UCSD-AML1 (cell line): Measurements from ENCODE around the gene DNAJA3.
A peak's percentile ranks its signal among the peaks of the same experiment; 100 is the strongest.

Experiments used
- DNase-seq: peaks from one replicate; lab custom pipeline; 2025; ENCODE audit not compliant: unreplicated experiment; lab: John Stamatoyannopoulos, UW

Gene DNAJA3

GRCh38 chr16:4404967-4405696 is 20.5 kb upstream of the DNAJA3 start:
- no peak for DNase-seq

DNA sequence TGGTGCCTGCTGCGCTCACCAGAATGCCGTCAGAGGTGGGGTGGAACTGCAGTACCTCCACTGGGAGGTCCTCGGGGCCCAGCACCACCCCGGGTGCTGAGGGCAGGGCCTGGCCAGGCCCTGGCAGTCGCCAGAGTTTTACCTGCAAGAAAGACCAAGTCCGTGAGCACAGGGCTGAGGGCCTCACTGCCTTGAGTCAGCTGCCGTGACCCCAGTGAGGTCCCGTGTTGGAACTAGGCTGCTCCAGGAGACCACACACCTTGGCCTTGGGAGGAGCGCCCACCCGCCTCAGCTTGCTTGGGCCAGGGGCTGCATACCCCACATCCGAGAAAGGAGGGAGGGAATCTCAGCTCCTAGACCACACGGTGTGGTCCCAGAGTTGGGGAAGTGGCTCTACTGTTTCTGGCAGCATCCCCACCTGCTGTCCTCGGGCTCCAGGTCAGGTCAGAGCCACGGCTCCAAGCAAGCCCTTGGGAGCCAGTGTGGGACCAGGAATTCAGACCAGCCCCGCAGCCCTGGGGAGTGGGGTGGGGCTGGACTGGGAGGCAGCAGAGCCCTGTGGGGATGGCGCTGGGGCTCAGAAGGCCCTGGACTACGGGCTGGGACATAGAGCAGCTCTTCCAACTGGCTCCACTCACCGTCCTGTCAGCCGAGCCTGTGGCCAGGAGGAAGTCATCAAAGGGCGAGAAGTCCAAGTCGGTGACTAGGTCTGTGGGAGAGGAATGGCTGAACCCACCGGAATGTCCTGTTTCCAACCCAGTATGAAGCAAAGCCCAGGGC is 17.9 kb upstream of the DNAJA3 start:
- DNase-seq = no peak

GRCh38 chr16:4408323-4408690 is 17.4 kb upstream of the DNAJA3 start:
- DNase-seq = no peak

DNA sequence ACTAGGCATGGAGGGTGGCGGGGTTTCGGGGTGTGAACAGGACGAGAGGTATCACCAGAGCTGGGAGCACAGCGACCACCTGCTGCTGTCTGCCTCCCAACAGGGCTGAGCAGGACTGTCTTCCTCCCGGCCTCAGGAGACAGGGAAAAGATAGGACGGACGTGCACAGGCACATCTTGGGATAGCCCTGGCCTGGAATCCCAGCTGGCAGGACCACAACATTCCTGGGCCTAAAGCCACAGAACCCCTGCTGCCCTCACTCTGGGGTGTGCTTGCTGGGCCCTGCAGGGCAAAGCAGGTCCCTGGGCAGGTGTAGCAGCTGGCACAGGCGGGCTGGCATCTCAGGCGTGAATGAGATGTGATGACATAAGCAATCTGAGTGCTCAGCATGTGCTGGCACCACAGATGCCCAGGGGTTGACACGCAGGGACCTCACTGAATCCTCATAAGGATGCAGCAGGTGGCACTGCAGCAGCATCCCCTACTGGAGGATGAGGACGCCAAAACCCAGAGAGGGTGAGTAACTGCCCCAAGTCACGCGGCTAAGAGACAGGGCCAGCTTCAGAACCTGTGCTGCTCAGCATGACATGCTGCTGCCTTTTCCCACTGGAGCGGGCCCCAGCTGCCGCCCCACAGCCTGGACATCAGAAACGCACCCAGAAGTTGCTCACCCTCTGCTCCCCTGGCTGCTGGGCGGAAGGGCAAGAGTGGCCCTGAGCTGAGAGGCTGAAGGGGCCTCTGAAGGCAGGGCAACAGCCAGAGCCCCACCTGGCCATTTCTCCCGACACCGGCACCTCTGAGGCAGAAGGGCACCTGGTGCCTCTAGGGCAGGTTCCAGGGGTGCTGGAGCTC is 16.4 kb upstream of the DNAJA3 start:
- no peak for DNase-seq

- DNase-seq = no peak
These were observed 15.2 kb upstream of the DNAJA3 start for GRCh38 chr16:4410335-4411075.

DNA sequence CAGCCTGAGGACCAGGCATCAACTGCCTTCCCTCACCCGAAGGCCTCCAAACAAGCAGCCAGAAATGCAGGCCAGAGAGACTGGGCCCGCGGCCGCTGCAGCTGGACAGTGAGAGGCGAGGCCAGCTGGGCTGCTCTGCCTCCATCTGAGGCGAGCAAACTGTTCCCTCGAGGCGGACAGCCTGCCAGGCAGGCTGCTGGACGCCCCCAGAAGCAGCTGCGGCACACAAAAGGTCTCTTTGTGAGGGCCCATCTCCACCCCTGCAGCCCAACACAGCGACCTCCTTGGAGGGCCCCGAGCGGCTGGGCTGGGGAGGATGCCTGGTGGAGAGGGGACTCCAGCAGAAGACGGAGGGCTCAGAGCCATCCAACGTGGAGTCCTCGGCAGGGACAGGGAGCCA is 14.0 kb upstream of the DNAJA3 start:
- DNase-seq = no peak

DNA sequence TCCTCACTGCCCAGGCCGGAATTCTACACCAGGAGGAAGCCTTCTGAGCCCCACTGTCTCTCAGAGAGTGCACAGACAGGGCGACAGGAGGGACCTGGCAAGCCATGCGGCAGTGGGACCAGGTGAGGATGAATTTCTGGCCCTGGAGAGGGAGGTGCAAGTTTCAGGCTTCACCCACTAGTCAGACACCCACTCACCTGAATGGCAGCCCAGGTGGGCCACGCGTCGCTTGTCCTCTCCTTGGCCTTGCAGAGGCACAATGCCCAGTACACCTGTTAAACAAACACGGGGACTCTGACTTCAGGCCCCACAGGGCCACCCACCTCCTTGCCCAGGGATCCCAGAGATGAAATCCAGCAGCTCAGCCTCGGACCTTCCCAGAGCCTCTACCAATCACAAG is 13.5 kb upstream of the DNAJA3 start:
- DNase-seq = no peak

DNA sequence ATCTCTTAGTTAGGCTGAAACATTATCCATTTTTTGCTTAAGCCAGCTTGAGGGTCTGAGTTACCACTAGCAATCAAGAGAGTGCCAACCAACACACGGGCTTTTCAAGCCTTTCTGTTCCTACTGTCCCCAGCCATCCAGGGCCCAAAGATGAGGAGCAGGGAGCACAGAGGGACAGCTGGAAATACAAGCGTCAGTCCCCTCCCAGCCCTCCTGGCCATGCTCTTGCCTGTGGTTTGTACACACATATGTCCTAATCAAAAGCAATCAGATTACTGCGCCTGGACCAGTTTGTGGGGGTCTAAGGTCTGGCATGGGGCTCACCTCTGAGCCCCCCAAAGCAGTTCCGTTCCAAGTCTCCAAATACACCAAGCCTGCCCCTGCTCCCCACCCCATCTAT is 12.8 kb upstream of the DNAJA3 start:
- no peak for DNase-seq

DNA sequence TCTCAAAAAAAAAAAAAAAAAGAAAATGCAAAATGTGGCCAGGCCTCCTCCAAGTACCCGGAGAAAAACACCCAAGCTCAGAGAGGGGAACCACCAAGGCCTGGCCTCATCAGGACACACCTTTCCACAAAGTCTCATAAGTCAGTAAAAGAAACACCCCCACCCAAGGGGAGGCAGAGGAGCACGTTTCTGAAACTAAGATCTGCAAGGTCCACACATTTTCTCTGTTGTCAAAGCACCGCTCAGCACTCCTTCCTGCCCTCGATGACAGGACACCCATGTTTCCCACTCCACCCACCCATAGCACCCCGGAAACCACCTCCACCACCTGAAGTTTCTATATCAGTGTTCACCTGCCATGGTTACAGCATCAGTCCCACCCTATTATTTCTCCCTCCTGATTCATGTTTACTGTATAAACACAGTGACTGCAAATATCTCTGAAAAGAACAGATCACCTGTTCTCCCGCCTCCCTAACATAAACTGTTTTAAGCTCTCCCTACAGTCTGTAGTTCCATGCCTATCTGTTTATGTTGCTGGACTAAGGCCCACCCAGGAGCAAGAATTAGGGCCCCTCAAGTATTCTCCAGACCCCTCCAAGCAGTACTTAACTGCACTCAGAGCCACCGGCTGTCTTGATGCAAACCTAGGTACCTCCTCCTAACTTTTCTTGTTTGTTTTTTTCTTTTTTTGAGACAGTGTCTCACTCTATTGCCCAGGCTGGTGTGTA is 11.3 kb upstream of the DNAJA3 start:
- DNase-seq = no peak

GRCh38 chr16:4415538-4416199 is 10.0 kb upstream of the DNAJA3 start:
- DNase-seq = peak; percentile 85

- peak; percentile 98 for DNase-seq
These were observed 9.3 kb upstream of the DNAJA3 start, which contains the start of gene CORO7 for GRCh38 chr16:4416200-4417032. TSS of gene CORO7 (minus strand) at chr16:4416596. CDS start at chr16:4416518, 78 bp downstream.

DNA sequence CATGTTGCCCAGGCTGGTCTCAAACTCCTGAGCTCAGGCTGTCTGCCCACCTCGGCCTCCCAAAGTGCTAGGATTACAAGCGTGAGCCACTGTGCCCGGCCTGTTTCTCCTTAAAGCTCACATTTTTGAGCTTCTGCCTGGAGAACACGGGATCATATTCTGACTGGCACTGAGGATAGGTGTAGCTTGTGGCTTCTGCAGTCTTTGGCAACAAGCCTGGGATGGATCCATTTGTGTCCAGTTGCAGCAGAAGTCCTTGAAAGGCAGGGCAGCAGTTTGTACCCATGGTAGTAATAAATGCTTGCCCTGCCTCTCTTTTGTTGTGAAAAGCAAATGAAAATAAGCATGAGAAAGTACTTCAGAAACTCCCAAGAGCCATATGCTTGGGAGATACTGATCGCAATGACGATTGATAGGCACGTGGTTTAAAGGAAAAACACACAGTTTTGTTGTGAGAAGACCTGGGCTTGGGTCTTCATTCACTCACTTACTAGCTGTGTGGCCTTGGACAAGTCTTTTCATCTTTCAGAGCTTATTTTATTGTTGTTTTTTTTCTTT is 6.2 kb upstream of the DNAJA3 start:
- no peak for DNase-seq

- DNase-seq = no peak
These were observed 5.1 kb upstream of the DNAJA3 start for GRCh38 chr16:4420505-4421105.

GRCh38 chr16:4426021-4426684 is 485 bp downstream of the DNAJA3 start:
- no peak for DNase-seq

DNA sequence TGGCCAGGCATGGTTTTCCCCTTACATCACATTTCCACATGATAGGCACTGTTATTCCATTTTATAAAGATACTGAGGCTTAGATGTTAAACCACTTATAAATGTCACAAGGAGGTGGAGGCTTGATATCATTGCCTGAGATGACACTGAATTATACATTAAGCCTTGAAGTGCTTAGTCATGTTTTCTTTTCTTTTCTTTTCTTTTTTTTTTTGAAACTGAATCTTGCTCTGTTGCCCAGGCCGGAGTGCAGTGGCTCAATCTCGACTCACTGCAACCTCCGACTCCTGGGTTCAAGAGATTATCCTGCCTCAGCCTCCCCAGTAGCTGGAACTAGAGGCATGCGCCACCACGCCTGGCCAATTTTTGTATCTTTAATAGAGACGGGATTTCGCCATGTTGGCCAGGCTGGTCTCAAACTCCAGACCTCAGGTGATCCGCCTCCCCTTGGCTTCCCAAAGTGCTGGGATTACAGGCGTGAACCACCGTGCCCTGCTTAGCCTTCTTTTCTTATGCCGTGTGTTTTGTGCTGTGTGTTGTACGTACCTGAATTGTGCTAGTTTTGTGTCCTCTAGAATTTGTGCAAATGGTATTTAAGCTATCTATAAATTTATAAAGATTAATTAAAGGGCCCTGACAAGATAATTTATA is 1.2 kb downstream of the DNAJA3 start:
- DNase-seq = no peak

DNA sequence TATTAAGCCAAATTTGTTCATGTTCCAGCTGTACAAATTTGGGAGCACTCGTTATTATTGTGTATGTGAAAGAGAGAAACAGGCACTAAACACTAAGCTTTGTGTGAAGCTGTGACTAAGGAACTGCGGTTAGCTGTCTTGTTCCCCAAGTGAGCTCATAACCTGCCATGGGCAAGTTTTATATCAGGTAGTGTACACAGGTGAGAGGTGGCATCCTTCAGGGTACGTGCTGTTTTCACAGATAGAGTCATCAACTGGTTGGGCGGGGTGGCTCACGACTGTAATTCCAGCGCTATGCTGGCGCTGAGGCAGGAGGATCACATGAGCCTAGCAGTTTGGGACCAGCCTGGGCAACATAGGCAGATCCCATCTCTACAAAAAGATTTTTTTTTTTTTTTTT is 2.8 kb downstream of the DNAJA3 start:
- no peak for DNase-seq

- no peak for DNase-seq
These were observed 5.4 kb downstream of the DNAJA3 start for GRCh38 chr16:4431023-4431422.
